ENCODE results near the gene MTMR12. TPM values are rescaled to one million over a fixed set of nuclear protein-coding genes. Genes with fewer than 3 reads are reported as not detected.

The MTMR12 gene
- total RNA-seq, 1 experiment from 2014 or later = 42.7 TPM

- TF ChIP-seq AR (CRISPR knock-in tag; IDR thresholded peaks at IDR 0.05) (no peak), ZNF396 (CRISPR knock-in tag; IDR thresholded peaks at IDR 0.05; ENCODE audit: borderline replicate concordance) (no peak), MXD4 (CRISPR knock-in tag; IDR thresholded peaks at IDR 0.05; ENCODE audit: borderline replicate concordance) (no peak), JAZF1 (CRISPR knock-in tag; IDR thresholded peaks at IDR 0.05) (no peak), TP53 (CRISPR knock-in tag; IDR thresholded peaks at IDR 0.05) (no peak), TCF7 (CRISPR knock-in tag; IDR thresholded peaks at IDR 0.05; ENCODE audit: low read depth) (no peak), ZNF232 (CRISPR knock-in tag; IDR thresholded peaks at IDR 0.05) (no peak), ARID4B (CRISPR knock-in tag; IDR thresholded peaks at IDR 0.05; ENCODE audit: borderline replicate concordance) (no peak), MLX (CRISPR knock-in tag; IDR thresholded peaks at IDR 0.05) (no peak), EMX1 (CRISPR knock-in tag; IDR thresholded peaks at IDR 0.05) (no peak), NR3C1 (CRISPR knock-in tag; conservative IDR thresholded peaks at IDR 0.05; ENCODE audit: low read depth) (no peak)
Observed at GRCh38 chr5:32315221-32316014, 2.7 kb upstream of the MTMR12 start (continued).

GRCh38 chr5:32314658-32315057 lies 1.9 kb upstream of the MTMR12 start:
- POLR2A ChIA-PET = no interaction called here
- TF ChIP-seq KAT7 (CRISPR knock-in tag; IDR thresholded peaks at IDR 0.05; ENCODE audit: borderline replicate concordance) = no peak
- TF ChIP-seq USF2 (CRISPR knock-in tag; IDR thresholded peaks at IDR 0.05) = no peak
- no peak for TF ChIP-seq ESRRA (CRISPR knock-in tag; IDR thresholded peaks at IDR 0.05; ENCODE audit: borderline replicate concordance)
- no peak for TF ChIP-seq ZNF671 (CRISPR knock-in tag; IDR thresholded peaks at IDR 0.05)
- TF ChIP-seq E2F1 (CRISPR knock-in tag; IDR thresholded peaks at IDR 0.05) = no peak
- no peak for TF ChIP-seq CBFB (CRISPR knock-in tag; IDR thresholded peaks at IDR 0.05; ENCODE audit: low read depth)
- no peak for TF ChIP-seq ZNF396 (CRISPR knock-in tag; IDR thresholded peaks at IDR 0.05; ENCODE audit: borderline replicate concordance)
- TF ChIP-seq ZBTB43 (CRISPR knock-in tag; IDR thresholded peaks at IDR 0.05) = no peak
- TF ChIP-seq IRF2 (CRISPR knock-in tag; IDR thresholded peaks at IDR 0.05; ENCODE audit: borderline replicate concordance, low read depth) = no peak
- no peak for TF ChIP-seq SOX15 (CRISPR knock-in tag; IDR thresholded peaks at IDR 0.05)
- no peak for TF ChIP-seq CTCF (IDR thresholded peaks at IDR 0.05)
- TF ChIP-seq GABPB1 (CRISPR knock-in tag; IDR thresholded peaks at IDR 0.05) = no peak
- no peak for TF ChIP-seq PRRX2 (CRISPR knock-in tag; IDR thresholded peaks at IDR 0.05)

More at GRCh38 chr5:32314658-32315057, 1.9 kb upstream of the MTMR12 start:
- no peaks in the 10 kb centered on the region for H3K27me3 Mint-ChIP-seq (ENCODE audit: low read depth)
- H3K27ac Mint-ChIP-seq = no peak overlapping the region
- ATAC-seq (no peak), DNase-seq (ENCODE audit: low spot score) (no peak)
- no peaks in the 10 kb centered on the region for H3K9me3 Mint-ChIP-seq
- H3K4me1 Mint-ChIP-seq = peaks cover 22% of the 10 kb centered on the region
- CTCF ChIA-PET = no interaction called here
- peak overlapping the region; percentile 53 for H3K4me3 Mint-ChIP-seq
- H3K36me3 Mint-ChIP-seq = 0 out of 2 replicates have a peak, but pooled peaks cover 4% of the 10 kb centered on the region

Measured in WTC11 (cell line).